Activated naive CD4-positive, alpha-beta T cell treated with anti-CD3 and anti-CD28 coated beads for 36 hours (primary cell): ENCODE data around the gene NAA10. TPM values are rescaled to one million over a fixed set of nuclear protein-coding genes. Genes with fewer than 3 reads are reported as not detected.
A peak's percentile ranks its signal among the peaks of the same experiment; 100 is the strongest.

Source experiments
- CTCF ChIA-PET: fragments of 350-600 bp; sonication (Branson Sonifier 250); formaldehyde crosslinking; loops from one replicate; lab custom pipeline; 2021; ENCODE audit warnings: antibody characterized with exemption; lab: Charles Lee
- DNase-seq: peaks from one replicate; pipeline ENCODE4 v3.0.0-alpha.2; 2020
- H3K27ac Mint-ChIP-seq: one replicate; pipeline ENCODE4 v1.8.0; 2021; ENCODE audit warnings: mild to moderate bottlenecking, mixed read lengths
- H3K27me3 Mint-ChIP-seq: one replicate; pipeline ENCODE4 v1.8.0; 2021; ENCODE audit warnings: low read depth, mixed read lengths
- H3K36me3 Mint-ChIP-seq: one replicate; pipeline ENCODE4 v1.8.0; 2021; ENCODE audit warnings: low read depth, mixed read lengths
- H3K4me1 Mint-ChIP-seq: one replicate; pipeline ENCODE4 v1.8.0; 2021; ENCODE audit warnings: low read depth, mixed read lengths
- H3K4me3 Mint-ChIP-seq: one replicate; pipeline ENCODE4 v1.8.0; 2021; ENCODE audit warnings: mild to moderate bottlenecking, moderate library complexity, mixed read lengths
- H3K9me3 Mint-ChIP-seq: one replicate; pipeline ENCODE4 v1.8.0; 2021; ENCODE audit warnings: mixed read lengths
- intact Hi-C: fragments of 100-400 bp; cut with micrococcal nuclease; formaldehyde crosslinking; loops from one replicate; pipeline ENCODE4 v1.15.1; 2023
- total RNA-seq, 2 experiments: library from RNA; stranded (reverse); gene quantifications; one replicate each; pipeline ENCODE4 v1.2.3, GENCODE V29; 2021

NAA10 gene
- total RNA-seq, 2 experiments from 2014 or later = 120 to 121 TPM

GRCh38 chrX:153953892-153954557 is 19.2 kb upstream of the NAA10 start:
- CTCF ChIA-PET = interaction anchor here (1.2 kb wide), 1 partner anchor 12 kb away, joined by 6 read pairs; no protein-coding TSS in a partner anchor
- peaks cover 21% of the 10 kb centered on the region for H3K36me3 Mint-ChIP-seq

DNA sequence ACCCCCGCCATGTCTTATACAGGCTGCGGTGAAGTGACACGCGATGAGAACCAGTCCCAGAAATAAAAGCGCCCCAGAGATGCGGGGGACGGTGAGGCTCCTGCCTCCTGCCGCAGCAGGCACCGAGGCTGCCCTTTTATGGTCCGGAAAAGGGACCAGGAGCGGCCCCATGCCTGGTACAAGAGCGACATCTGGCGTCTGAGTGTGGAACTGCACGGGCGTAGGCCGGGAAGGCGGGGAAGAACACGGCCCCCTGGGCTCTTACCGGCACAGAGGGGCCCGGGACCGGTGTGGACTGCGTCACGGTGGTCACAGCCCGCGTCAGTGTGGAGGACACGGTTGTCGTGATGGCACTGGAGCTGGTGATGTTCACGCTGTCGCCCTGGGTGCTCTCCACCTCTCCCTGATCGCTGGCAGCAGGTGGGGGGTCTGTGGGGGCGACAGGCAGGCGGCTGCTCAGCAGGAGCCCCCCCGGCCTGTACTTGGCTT is 18.5 kb upstream of the NAA10 start:
- CTCF ChIA-PET = interaction anchor here (1.2 kb wide), 1 partner anchor 13 kb away, joined by 6 read pairs; no protein-coding TSS in a partner anchor
- peak; percentile 82 for DNase-seq
- Mint-ChIP-seq H3K27me3 (no peaks in the 10 kb centered on the region), H3K4me3 (no peak overlapping the region), H3K4me1 (peaks cover 26% of the 10 kb centered on the region), H3K9me3 (no peaks in the 10 kb centered on the region), H3K27ac (peak overlapping the region; percentile 63), H3K36me3 (peaks cover 21% of the 10 kb centered on the region)
- intact Hi-C loops = loop anchor here (1.0 kb wide), 1 partner anchor 189 kb away; the partner anchor contains the start of gene PLXNB3

More at GRCh38 chrX:153953892-153954557, 19.2 kb upstream of the NAA10 start:
- Mint-ChIP-seq H3K9me3 (no peaks in the 10 kb centered on the region), H3K4me1 (peaks cover 20% of the 10 kb centered on the region), H3K27ac (peak overlapping the region; percentile 56), H3K4me3 (no peak overlapping the region), H3K27me3 (no peaks in the 10 kb centered on the region)
- DNase-seq = no peak
- intact Hi-C loops = loop anchor here (1.0 kb wide), 1 partner anchor 190 kb away; the partner anchor contains the start of gene PLXNB3

GRCh38 chrX:153952373-153953026 is 17.7 kb upstream of the NAA10 start:
- Mint-ChIP-seq H3K27ac (peak overlapping the region; percentile 63), H3K9me3 (no peaks in the 10 kb centered on the region), H3K36me3 (peaks cover 22% of the 10 kb centered on the region), H3K27me3 (no peaks in the 10 kb centered on the region), H3K4me1 (peaks cover 30% of the 10 kb centered on the region), H3K4me3 (no peak overlapping the region)
- DNase-seq = no peak
- CTCF ChIA-PET = interaction anchor here (1.7 kb wide), 1 partner anchor 189 kb away, joined by 7 read pairs; no protein-coding TSS in a partner anchor
- intact Hi-C loops = loop anchor here (1.0 kb wide), 1 partner anchor 188 kb away; the partner anchor contains the start of gene PLXNB3

DNA sequence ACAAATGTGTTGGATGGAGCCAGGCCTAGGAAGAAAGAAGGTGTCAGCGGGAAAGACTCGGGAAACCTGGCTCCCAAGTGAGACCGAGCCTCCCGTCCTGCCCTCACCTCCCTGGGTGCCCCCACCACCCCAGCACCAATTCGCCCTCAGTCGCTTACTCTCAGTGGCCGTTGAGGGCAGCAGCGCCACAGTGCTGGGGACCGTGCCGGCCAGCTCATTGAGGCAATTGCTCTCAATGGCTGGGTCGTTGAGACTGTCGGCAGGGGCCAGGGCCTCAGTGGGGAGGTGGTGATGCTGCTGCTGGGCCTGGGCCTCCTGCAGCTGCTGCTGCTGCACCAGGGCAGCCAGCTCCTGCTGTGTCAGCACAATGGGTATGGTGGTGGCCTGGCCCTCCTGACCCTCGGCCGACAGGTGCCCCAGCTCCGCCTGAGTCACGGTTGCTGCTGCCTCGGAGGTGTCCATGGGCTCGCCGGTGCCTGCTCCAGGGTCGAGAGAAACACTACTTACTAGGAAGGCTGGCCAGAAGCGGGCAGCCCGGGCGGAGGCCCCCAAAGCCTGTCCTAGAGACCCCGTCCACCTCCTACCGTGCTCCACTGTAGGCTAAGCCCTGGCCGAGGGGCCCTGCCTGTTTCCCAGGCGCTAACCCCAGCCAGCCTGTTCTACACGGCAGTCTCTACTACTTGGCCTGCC is 17.0 kb upstream of the NAA10 start:
- H3K4me3 Mint-ChIP-seq = no peak overlapping the region
- peaks cover 34% of the 10 kb centered on the region for H3K4me1 Mint-ChIP-seq
- no peaks in the 10 kb centered on the region for H3K27me3 Mint-ChIP-seq
- peaks cover 23% of the 10 kb centered on the region for H3K36me3 Mint-ChIP-seq
- no peak for DNase-seq
- H3K27ac Mint-ChIP-seq = peak overlapping the region; percentile 56
- CTCF ChIA-PET = interaction anchor here (1.7 kb wide), 1 partner anchor 189 kb away, joined by 7 read pairs; no protein-coding TSS in a partner anchor
- intact Hi-C loops = no loop called here
- no peaks in the 10 kb centered on the region for H3K9me3 Mint-ChIP-seq

DNA sequence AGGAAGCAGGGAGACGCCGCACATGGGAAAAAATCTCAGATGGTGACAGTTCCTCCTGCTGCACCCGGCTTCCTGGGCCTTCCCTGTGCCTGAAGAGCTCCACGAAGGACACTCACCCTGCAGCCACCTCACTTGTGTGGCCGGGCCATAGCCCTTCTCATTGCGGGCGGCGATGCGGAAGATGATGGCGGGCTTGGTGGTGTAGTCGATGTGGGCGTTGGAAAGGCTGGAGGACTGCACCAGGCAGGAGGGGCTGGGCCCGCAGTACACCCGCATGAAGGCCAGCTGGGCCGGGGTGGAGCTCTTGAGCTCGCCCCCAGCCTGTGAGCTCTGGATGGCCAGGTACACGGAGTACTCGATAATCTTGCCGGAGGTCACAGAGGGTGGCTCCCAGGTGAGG is 15.3 kb upstream of the NAA10 start:
- peaks cover 33% of the 10 kb centered on the region for H3K4me1 Mint-ChIP-seq
- no peaks in the 10 kb centered on the region for H3K27me3 Mint-ChIP-seq
- H3K27ac Mint-ChIP-seq = peak overlapping the region; percentile 53
- H3K9me3 Mint-ChIP-seq = no peaks in the 10 kb centered on the region
- intact Hi-C loops = no loop called here
- no peak overlapping the region for H3K4me3 Mint-ChIP-seq
- CTCF ChIA-PET = interaction anchor here (1.0 to 5.8 kb wide), 5 partner anchors 12 to 186 kb away, joined by 3 to 36 read pairs (median 4); partner anchors contain the start of gene PLXNB3
- DNase-seq = no peak
- H3K36me3 Mint-ChIP-seq = peaks cover 19% of the 10 kb centered on the region

GRCh38 chrX:153948847-153949805 is 14.3 kb upstream of the NAA10 start:
- H3K4me3 Mint-ChIP-seq = no peak overlapping the region
- no peaks in the 10 kb centered on the region for H3K9me3 Mint-ChIP-seq
- H3K4me1 Mint-ChIP-seq = peaks cover 34% of the 10 kb centered on the region
- H3K27me3 Mint-ChIP-seq = no peaks in the 10 kb centered on the region
- H3K36me3 Mint-ChIP-seq = peaks cover 17% of the 10 kb centered on the region
- intact Hi-C loops = no loop called here
- H3K27ac Mint-ChIP-seq = peak overlapping the region; percentile 50
- no peak for DNase-seq
- CTCF ChIA-PET = interaction anchor here (0.6 to 5.8 kb wide), 5 partner anchors 10 to 185 kb away, joined by 3 to 82 read pairs (median 32); partner anchors contain the start of genes ARHGAP4 and PLXNB3

- H3K4me3 Mint-ChIP-seq = no peak overlapping the region
- H3K9me3 Mint-ChIP-seq = no peaks in the 10 kb centered on the region
- intact Hi-C loops = no loop called here
- no peak for DNase-seq
- no peaks in the 10 kb centered on the region for H3K27me3 Mint-ChIP-seq
- H3K4me1 Mint-ChIP-seq = peaks cover 28% of the 10 kb centered on the region
- H3K27ac Mint-ChIP-seq = peak overlapping the region; percentile 76
- CTCF ChIA-PET = interaction anchor here (1.2 to 5.8 kb wide), 6 partner anchors 9 to 184 kb away, joined by 4 to 82 read pairs (median 18); partner anchors contain the start of genes ARHGAP4, NAA10 and PLXNB3
- peaks cover 14% of the 10 kb centered on the region for H3K36me3 Mint-ChIP-seq
Observed at GRCh38 chrX:153948002-153948466, 13.2 kb upstream of the NAA10 start.

DNA sequence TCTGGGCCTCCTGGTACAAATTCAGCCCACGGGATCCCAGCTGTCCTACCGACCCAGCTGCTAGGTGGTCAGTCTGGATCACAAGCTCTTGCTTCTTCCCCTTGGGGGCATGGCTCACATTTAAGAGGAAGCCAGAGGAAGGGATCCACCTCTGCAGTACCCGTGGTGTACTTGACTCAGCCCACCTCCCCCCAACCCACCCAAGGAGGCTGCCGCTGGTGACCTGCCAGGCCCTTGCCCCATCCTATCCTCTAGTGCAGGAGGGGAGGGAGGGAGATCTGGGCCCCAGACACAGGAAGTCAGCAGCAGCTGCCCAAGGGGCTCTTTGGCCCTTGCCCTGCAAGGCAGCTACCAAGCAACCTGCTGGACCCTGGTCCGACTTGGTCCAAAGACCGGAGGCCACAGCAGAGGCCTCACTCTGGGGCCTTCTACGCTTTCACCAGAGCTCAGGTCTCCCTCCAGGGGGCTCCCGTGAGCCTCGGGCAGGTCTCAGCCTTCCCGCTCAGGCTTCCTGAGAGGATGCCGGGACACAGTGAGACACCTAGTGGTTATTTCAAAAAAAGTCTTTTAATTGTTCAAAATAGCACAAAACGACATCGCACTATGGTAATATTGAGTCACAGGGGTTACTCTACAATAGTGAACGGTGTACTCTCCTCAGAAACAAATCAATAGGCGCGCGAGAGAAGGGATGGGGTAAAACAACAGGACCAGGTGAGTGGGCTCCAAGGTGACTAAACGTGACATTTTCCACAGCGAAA is 12.4 kb upstream of the NAA10 start:
- no peak overlapping the region for H3K4me3 Mint-ChIP-seq
- CTCF ChIA-PET = interaction anchor here (0.6 to 5.8 kb wide), 10 partner anchors 9 to 260 kb away, joined by 3 to 82 read pairs (median 4); partner anchors contain the start of genes ARHGAP4, NAA10, PLXNB3 and SLC6A8
- peaks cover 28% of the 10 kb centered on the region for H3K4me1 Mint-ChIP-seq
- H3K9me3 Mint-ChIP-seq = no peaks in the 10 kb centered on the region
- peaks cover 14% of the 10 kb centered on the region for H3K36me3 Mint-ChIP-seq
- peak overlapping the region; percentile 76 for H3K27ac Mint-ChIP-seq
- intact Hi-C loops = loop anchor here (1.0 kb wide), 3 partner anchors 20 to 183 kb away; partner anchors contain the start of gene PLXNB3
- H3K27me3 Mint-ChIP-seq = no peaks in the 10 kb centered on the region
- DNase-seq = peak; percentile 87

- Mint-ChIP-seq H3K4me1 (peaks cover 30% of the 10 kb centered on the region), H3K27me3 (no peaks in the 10 kb centered on the region), H3K36me3 (peaks cover 12% of the 10 kb centered on the region), H3K4me3 (no peak overlapping the region), H3K27ac (peak overlapping the region; percentile 18), H3K9me3 (no peaks in the 10 kb centered on the region)
- CTCF ChIA-PET = interaction anchor here (1.0 to 5.8 kb wide), 7 partner anchors 8 to 259 kb away, joined by 3 to 82 read pairs (median 6); partner anchors contain the start of genes ARHGAP4, NAA10, PLXNB3 and SLC6A8
- intact Hi-C loops = no loop called here
- no peak for DNase-seq
Observed at GRCh38 chrX:153945956-153946943, 11.4 kb upstream of the NAA10 start.
